ENCODE measurements around the gene MFAP3L.

DNA sequence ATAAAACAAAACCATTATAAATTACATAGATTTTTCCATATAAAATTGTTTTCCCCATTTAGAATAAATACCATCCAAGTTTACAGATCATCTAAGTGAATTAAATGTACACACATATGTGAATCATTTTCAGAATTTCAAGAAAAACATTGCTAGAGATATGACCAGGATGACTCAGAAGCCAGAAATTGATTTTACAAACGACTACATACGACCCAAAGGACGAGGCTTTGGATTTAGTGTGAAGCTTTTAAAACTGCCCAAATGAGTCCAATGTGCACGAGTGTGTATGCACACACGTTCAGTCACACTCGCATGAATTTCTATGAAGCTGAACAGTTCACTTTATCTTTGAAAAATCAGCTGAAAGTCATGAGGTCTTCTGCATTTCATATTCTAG lies 37.9 kb downstream of the MFAP3L start:
- TF ChIP-seq CTCF (IDR thresholded peaks at IDR 0.05), result no peak
- TF ChIP-seq POLR2AphosphoS5 (IDR thresholded peaks at IDR 0.05), result no peak
- TF ChIP-seq POLR2A (IDR thresholded peaks at IDR 0.05), result no peak
